ENCODE results near the gene PPIE.

DNA sequence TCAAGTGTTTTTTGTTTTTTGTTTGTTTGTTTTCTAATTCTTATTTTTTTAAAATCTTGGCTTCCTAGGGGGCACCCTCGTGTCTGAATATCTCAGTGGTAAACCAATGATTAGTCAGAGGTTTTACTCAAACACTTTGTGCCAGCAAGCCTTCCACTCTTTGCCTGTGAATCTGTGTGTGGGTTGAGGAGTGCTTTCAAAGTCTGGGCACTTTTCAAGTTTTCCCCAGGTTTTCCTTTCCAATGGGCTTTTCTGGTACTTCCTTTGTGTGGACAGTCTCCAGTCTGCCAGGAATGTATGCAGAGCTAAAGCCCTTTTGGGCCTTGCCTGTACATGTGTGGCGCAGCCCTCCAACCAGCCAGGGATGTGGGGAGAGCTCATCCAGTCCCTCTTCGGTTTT is 9.7 kb upstream of the PPIE start:
- TF ChIP-seq CTCF (IDR thresholded peaks at IDR 0.05) = no peak
- no peak for TF ChIP-seq EZH2 (IDR thresholded peaks at IDR 0.05; ENCODE audit: borderline replicate concordance, insufficient read depth, low read depth, low read length, poor library complexity, severe bottlenecking)

Data from B cell (primary cell).